ENCODE results near the gene UBASH3A.

UBASH3A gene

GRCh38 chr21:42430521-42430920, 26.8 kb downstream of the UBASH3A start:
- DNase-seq (ENCODE audit: low read depth in 2 of 2), result no peak

- no peak for DNase-seq (ENCODE audit: low read depth in 2 of 2)
Observed at GRCh38 chr21:42431196-42431595, 27.5 kb downstream of the UBASH3A start.

GRCh38 chr21:42432695-42433094, 29.0 kb downstream of the UBASH3A start:
- no peak for DNase-seq (ENCODE audit: low read depth in 2 of 2)

- no peak for DNase-seq (ENCODE audit: low read depth in 2 of 2)
Observed at GRCh38 chr21:42433946-42434551, 30.3 kb downstream of the UBASH3A start.

GRCh38 chr21:42434884-42435283, 31.2 kb downstream of the UBASH3A start:
- no peak for DNase-seq (ENCODE audit: low read depth in 2 of 2)

GRCh38 chr21:42435401-42435800, 31.7 kb downstream of the UBASH3A start:
- no peak for DNase-seq (ENCODE audit: low read depth in 2 of 2)

GRCh38 chr21:42435833-42436232, 32.1 kb downstream of the UBASH3A start:
- no peak for DNase-seq (ENCODE audit: low read depth in 2 of 2)

GRCh38 chr21:42436914-42437313, 33.2 kb downstream of the UBASH3A start:
- DNase-seq (ENCODE audit: low read depth in 2 of 2), result no peak

GRCh38 chr21:42437786-42438185, 34.1 kb downstream of the UBASH3A start:
- DNase-seq (ENCODE audit: low read depth in 2 of 2), result no peak

GRCh38 chr21:42438316-42439205, 34.9 kb downstream of the UBASH3A start:
- no peak for DNase-seq (ENCODE audit: low read depth in 2 of 2)

GRCh38 chr21:42439284-42440186, 35.8 kb downstream of the UBASH3A start:
- DNase-seq (ENCODE audit: low read depth in 2 of 2), result no peak

GRCh38 chr21:42440187-42440792, 36.6 kb downstream of the UBASH3A start:
- no peak for DNase-seq (ENCODE audit: low read depth in 2 of 2)

- DNase-seq (ENCODE audit: low read depth in 2 of 2), result no peak
Observed at GRCh38 chr21:42441963-42442362, 38.3 kb downstream of the UBASH3A start.

GRCh38 chr21:42443181-42443785, 39.6 kb downstream of the UBASH3A start:
- no peak for DNase-seq (ENCODE audit: low read depth in 2 of 2)

GRCh38 chr21:42443876-42444744, 40.4 kb downstream of the UBASH3A start:
- DNase-seq (ENCODE audit: low read depth in 2 of 2), result no peak

- DNase-seq (ENCODE audit: low read depth in 2 of 2), result no peak
Observed at GRCh38 chr21:42444745-42445059, 41.0 kb downstream of the UBASH3A start.

- no peak for DNase-seq (ENCODE audit: low read depth in 2 of 2)
Observed at GRCh38 chr21:42445311-42445710, 41.6 kb downstream of the UBASH3A start.

- no peak for DNase-seq (ENCODE audit: low read depth in 2 of 2)
Observed at GRCh38 chr21:42446531-42446930, 42.8 kb downstream of the UBASH3A start.

GRCh38 chr21:42447182-42447581, 43.5 kb downstream of the UBASH3A start:
- no peak for DNase-seq (ENCODE audit: low read depth in 2 of 2)

GRCh38 chr21:42447732-42448131, 44.0 kb downstream of the UBASH3A start:
- no peak for DNase-seq (ENCODE audit: low read depth in 2 of 2)

- DNase-seq (ENCODE audit: low read depth in 2 of 2), result no peak
Observed at GRCh38 chr21:42448686-42449085, 45.0 kb downstream of the UBASH3A start.
